Keratinocyte (primary cell): ENCODE results near the gene ITGA3.

Experiments
- CTCF ChIP-seq, 3 experiments: IDR thresholded peaks in 1 of 3; conservative IDR thresholded peaks in 1 of 3; optimal IDR thresholded peaks in 1 of 3; 2 replicates in 2 of 3; 3 replicates in 1 of 3; pipeline versions ENCODE3 to v1.5.1; 2011; ENCODE audit warnings: low read length in 3 of 3, mild to moderate bottlenecking in 3 of 3, moderate library complexity in 2 of 3, control low read depth in 1 of 3, inconsistent platforms in 1 of 3; ENCODE audit not compliant: insufficient read depth in 2 of 3; ENCODE audit errors: extremely low read depth in 1 of 3
- EZH2 ChIP-seq: IDR thresholded peaks from one replicate; pipeline ENCODE4 v1.6.1; 2012; ENCODE audit warnings: inconsistent platforms, mild to moderate bottlenecking, low read length, moderate library complexity

GRCh38 chr17:50125420-50125997 lies 69.6 kb downstream of the ITGA3 start:
- TF ChIP-seq CTCF (optimal IDR thresholded peaks at IDR 0.05 in 1 of 3, IDR thresholded peaks at IDR 0.05 in 1 of 3, conservative IDR thresholded peaks at IDR 0.05 in 1 of 3; ENCODE audit: extremely low read depth in 1 of 3, insufficient read depth in 2 of 3, low read length in 3 of 3) (no peak), EZH2 (no peak)
